ENCODE measurements around the gene HELQ. TPM values are rescaled to one million over a fixed set of nuclear protein-coding genes. Genes with fewer than 3 reads are reported as not detected.

HELQ gene
- total RNA-seq, 6 experiments from 2014 or later, result 9.5 to 13.0 (median 11.8) TPM

DNA sequence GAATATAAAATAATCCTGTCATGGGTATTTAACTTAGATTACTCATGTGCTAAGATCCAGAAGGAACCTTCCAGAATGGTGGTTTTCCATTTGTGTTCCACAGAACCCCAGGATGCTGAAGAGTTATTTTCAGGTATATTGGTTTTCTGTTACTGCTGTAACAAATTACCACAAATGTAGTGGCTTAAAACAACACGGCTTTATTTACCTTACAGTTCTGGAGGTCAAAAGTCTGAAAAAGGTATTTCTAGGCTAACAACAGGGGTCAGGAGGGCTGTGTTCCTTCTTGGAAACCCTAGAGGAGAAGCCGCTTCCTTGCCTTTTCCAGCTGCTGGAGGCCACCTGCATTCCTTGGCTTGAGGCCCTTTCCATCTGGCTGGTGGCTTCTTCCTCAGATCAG is 63.1 kb downstream of the HELQ start:
- H3K27me3 Mint-ChIP-seq (ENCODE audit: insufficient read depth), result peaks cover 1% of the 10 kb centered on the region; the same call in 1 of the 2 replicates
- no peaks in the 10 kb centered on the region for H3K9me3 Mint-ChIP-seq
- peaks cover 2% of the 10 kb centered on the region; the same call in 1 of the 2 replicates for H3K36me3 Mint-ChIP-seq (ENCODE audit: low read depth)
- TF ChIP-seq, protein P1, sequence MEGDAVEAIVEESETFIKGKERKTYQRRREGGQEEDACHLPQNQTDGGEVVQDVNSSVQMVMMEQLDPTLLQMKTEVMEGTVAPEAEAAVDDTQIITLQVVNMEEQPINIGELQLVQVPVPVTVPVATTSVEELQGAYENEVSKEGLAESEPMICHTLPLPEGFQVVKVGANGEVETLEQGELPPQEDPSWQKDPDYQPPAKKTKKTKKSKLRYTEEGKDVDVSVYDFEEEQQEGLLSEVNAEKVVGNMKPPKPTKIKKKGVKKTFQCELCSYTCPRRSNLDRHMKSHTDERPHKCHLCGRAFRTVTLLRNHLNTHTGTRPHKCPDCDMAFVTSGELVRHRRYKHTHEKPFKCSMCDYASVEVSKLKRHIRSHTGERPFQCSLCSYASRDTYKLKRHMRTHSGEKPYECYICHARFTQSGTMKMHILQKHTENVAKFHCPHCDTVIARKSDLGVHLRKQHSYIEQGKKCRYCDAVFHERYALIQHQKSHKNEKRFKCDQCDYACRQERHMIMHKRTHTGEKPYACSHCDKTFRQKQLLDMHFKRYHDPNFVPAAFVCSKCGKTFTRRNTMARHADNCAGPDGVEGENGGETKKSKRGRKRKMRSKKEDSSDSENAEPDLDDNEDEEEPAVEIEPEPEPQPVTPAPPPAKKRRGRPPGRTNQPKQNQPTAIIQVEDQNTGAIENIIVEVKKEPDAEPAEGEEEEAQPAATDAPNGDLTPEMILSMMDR (IDR thresholded peaks at IDR 0.05), result no peak
- no peak overlapping the region for H3K4me3 Mint-ChIP-seq
- H3K27ac Mint-ChIP-seq, result no peak overlapping the region
- H3K4me1 Mint-ChIP-seq (ENCODE audit: low read depth), result peaks cover 5% of the 10 kb centered on the region
- DNase-seq, result no peak

- Mint-ChIP-seq H3K4me1 (ENCODE audit: low read depth) (peaks cover 16% of the 10 kb centered on the region), H3K36me3 (ENCODE audit: low read depth) (no peaks in the 10 kb centered on the region), H3K9me3 (no peaks in the 10 kb centered on the region), H3K27ac (no peak overlapping the region), H3K4me3 (no peak overlapping the region), H3K27me3 (ENCODE audit: insufficient read depth) (peaks cover 1% of the 10 kb centered on the region; the same call in 1 of the 2 replicates)
- TF ChIP-seq, protein P1 (IDR thresholded peaks at IDR 0.05), result no peak
- DNase-seq, result no peak
These were observed 64.7 kb downstream of the HELQ start for GRCh38 chr4:83390944-83391343.

DNA sequence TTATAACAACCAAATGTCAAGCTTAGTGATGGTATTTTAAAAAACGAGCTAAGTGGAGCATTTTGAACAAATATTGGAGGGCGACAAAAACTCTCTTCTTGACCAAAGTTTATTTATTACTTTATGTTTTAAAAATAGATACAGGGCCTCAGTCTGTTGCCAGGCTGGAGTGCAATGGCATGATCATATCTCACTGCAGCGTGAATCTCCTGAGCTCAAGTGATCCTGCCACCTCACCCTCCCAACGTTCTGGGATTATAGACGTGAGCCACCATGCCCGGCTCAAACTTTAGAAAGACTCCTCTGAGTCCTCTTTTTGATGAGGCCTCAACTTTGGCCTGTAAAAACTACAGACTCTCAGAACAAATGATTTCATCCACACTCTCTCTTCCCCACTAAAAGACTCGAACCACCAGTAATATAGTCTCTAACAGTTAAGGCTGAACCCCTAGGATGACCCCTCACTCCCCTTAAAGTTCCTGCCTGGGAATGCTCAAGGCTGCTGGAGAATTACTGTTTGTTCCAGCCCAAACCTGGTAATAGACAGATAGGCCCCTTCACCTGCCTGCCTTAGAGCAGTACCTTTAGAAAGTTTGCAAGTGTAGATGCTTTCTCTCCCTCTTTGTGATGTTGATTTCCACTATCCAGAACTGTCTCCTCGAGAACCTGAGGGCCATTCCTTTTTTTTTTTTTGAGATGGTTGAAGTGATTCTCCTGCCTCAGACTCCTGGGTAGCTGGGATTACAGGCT is 65.7 kb downstream of the HELQ start:
- Mint-ChIP-seq H3K9me3 (no peaks in the 10 kb centered on the region), H3K27ac (no peak overlapping the region), H3K27me3 (ENCODE audit: insufficient read depth) (peaks cover 5% of the 10 kb centered on the region; the same call in 1 of the 2 replicates), H3K4me3 (no peak overlapping the region), H3K36me3 (ENCODE audit: low read depth) (no peaks in the 10 kb centered on the region), H3K4me1 (ENCODE audit: low read depth) (peaks cover 16% of the 10 kb centered on the region)
- DNase-seq, result no peak
- TF ChIP-seq, protein P1 (IDR thresholded peaks at IDR 0.05), result no peak

DNA sequence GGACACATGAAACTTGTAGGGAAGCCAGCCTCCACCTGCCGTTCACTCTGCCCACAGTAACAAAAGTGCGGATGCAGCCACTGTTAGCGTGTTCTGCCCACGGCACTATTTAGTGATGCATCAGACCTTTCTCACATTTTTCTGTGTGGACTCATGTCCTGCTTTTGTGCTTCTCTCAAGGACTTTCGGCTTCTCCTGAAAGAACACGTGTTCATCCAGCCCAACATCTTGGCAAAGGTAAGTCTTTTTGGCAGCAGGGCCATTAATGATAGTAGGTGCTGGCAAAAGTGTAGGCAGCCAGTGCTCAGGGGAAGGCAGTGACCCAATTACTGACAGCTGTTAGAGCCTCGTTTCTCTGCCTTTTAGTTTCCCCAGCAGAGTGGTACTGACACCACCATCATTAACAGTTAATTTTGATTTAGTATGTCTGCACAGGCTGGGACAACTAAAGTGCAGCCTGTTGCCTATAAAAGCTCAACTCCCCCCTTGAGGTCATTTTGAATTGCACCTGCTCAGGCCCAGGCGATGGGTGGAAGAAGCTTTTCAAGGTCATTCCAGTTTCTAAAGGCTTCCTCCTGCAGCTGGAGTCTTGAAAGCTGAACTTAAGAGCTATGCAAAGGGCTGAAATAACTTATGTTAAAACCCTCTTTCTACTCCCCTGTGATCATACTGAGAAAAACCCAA is 66.4 kb downstream of the HELQ start:
- Mint-ChIP-seq H3K9me3 (no peaks in the 10 kb centered on the region), H3K27me3 (ENCODE audit: insufficient read depth) (peaks cover 5% of the 10 kb centered on the region; the same call in 1 of the 2 replicates), H3K36me3 (ENCODE audit: low read depth) (no peaks in the 10 kb centered on the region), H3K27ac (no peak overlapping the region), H3K4me1 (ENCODE audit: low read depth) (peaks cover 16% of the 10 kb centered on the region), H3K4me3 (no peak overlapping the region)
- TF ChIP-seq, protein P1 (IDR thresholded peaks at IDR 0.05), result no peak
- no peak for DNase-seq

- peaks cover 16% of the 10 kb centered on the region for H3K4me1 Mint-ChIP-seq (ENCODE audit: low read depth)
- H3K27me3 Mint-ChIP-seq (ENCODE audit: insufficient read depth), result peaks cover 5% of the 10 kb centered on the region; the same call in 1 of the 2 replicates
- no peak for DNase-seq
- H3K9me3 Mint-ChIP-seq, result no peaks in the 10 kb centered on the region
- no peak overlapping the region for H3K4me3 Mint-ChIP-seq
- TF ChIP-seq, protein P1 (IDR thresholded peaks at IDR 0.05), result no peak
- no peak overlapping the region for H3K27ac Mint-ChIP-seq
- no peaks in the 10 kb centered on the region for H3K36me3 Mint-ChIP-seq (ENCODE audit: low read depth)
These were observed 67.3 kb downstream of the HELQ start for GRCh38 chr4:83388313-83388676.
